PFSK-1 (cell line): ENCODE measurements around the gene OR2M5.

Experiments used
- SIN3A ChIP-seq: IDR thresholded peaks from 2 replicates; pipeline ENCODE4 v1.6.1; 2012; ENCODE audit warnings: mild to moderate bottlenecking, low read length, moderate library complexity, borderline replicate concordance; ENCODE audit not compliant: insufficient read depth
- TAF1 ChIP-seq: IDR thresholded peaks from 2 replicates; pipeline ENCODE4 v1.6.1; 2012; ENCODE audit warnings: low read length, control low read depth, borderline replicate concordance; ENCODE audit not compliant: insufficient read depth

- TF ChIP-seq TAF1 (no peak), SIN3A (no peak)
Observed at GRCh38 chr1:248127653-248128052, 17.3 kb upstream of the OR2M5 start.
